Activated CD8-positive, alpha-beta memory T cell treated with anti-CD3 and anti-CD28 coated beads for 1 hour (primary cell): ENCODE measurements around the gene TEX53.

Experiments used
- DNase-seq, 2 donors: peaks; one replicate each; pipeline ENCODE4 v3.0.0-alpha.2; 2020; ENCODE audit warnings: low read depth in 1 of 2; ENCODE audit errors: extremely low read depth in 1 of 2

TEX53 gene

DNA sequence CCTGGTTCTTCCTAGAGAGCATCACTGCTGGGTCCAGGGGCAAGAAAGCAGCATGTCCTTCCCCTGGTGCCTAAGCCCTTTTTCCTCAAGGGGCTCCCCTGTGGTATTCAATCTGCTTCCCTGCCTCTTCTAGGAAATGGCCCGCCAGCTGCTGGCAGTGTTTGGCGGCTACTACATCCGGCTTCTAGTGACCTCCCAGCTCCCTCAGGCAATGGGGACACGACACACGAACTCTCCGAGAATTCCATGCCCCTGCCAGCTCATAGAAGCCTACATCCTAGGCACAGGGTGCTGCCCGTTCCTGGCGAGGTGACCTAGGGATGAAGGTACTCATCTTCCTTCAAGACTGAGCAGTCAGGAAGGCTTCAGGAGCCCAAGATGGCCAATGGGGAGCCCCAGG, 14.6 kb downstream of the TEX53 start:
- DNase-seq, result no peak

DNA sequence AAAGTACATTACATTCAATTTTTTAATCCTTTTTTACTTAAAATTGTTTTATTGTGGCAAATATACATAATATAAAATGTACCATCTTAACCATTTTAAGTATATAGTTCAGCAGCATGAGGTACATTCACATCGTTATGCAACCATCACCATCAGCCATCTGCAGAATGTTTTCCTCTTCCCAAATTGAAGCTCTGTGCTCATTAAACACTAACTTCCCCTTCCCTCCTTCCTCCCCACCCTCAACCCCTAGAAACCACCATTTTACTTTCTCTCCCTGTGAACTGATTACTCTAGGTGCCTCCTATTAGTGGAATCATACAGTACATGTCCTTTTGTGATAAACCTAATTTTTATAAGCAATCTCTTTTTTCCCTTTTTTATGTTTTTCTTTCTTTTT, 15.6 kb downstream of the TEX53 start:
- DNase-seq, result no peak

DNA sequence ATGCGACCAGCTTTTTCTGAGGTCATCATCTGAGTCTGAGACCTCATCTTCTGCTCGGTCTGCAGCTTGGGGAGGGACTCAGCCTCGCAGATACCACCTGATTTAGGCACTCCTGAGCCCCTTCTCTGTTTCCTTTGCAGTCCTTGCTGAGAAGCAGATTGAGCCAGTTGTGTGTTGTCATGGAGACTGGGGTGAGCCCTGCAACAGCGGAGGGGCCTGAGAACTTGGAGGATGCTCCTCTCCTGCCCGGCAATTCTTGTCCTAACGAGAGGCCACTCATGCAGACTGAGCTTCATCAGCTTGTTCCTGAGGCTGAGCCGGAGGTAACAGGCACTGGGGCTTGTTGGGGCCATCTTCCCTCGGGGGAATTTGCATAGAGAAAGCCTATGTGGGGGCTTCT, 19.2 kb downstream of the TEX53 start:
- no peak for DNase-seq

DNA sequence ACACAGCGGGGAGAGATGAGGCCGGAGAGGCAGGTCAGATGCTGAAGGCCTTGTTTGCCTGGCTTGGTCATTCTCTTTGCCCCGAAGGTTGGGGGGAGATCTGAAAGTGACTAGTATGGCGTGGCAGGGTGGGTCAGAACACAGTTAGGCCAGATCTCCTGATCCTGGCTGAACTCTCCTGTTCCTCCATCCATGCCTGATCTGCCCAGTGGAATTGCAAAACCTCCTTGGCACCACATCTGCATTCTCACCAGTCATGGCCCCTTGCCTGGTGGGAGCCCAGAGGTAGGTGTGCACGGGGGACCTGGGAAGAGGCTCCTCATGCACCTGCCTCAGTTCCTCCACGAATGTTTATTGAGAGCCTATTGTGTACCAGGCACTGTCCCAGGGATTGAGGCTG, 23.2 kb downstream of the TEX53 start:
- DNase-seq, result no peak

DNA sequence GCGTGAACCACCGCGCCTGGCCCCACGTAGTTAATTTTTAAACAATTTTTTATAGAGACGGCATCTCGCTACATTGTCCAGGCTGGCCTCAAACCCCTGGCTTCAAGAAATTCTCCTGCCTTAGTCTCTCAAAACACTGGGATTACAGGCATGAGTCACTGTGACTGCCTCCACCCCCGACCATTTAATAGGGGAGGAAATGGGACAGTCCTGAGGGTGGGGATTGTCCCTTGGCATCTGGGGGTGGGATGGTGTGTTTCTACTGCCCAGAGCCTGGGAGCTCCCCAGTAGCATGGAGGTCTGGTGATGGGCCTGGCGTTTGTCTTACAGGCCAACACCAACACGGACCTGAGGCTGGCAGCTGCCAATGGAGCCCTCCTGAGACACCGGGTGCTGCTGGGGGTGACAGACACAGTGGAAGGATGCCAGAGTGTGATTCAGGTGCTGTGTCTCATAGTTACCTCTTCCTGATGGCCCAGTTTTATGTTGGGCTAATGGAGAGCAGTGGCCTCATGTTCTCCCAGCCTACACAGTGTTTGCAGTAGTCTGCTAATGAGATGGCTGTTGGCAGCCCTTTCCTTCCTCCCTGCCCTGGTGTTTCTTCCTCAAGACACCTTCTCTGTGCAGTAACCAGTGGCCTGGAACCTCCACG, 24.0 kb downstream of the TEX53 start:
- DNase-seq, result no peak

DNA sequence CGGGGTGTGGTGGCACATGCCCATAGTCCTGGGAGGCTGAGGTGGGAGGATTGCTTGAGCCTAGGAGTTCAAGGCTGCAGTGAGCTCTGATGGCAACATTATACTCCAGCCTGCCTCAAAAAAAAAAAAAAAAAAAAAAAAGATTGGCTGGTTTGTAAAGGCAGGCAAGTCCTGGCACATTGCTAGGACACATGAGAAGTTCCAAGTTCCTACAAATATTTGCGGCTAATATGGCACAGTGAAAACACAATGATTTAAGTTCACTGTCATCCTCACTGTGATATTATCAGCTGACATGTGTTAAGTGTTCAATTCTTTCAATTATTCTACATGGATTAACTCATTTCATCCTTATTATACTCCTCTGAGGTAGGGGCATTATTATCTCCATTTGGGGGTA, 26.4 kb downstream of the TEX53 start:
- DNase-seq, result no peak

DNA sequence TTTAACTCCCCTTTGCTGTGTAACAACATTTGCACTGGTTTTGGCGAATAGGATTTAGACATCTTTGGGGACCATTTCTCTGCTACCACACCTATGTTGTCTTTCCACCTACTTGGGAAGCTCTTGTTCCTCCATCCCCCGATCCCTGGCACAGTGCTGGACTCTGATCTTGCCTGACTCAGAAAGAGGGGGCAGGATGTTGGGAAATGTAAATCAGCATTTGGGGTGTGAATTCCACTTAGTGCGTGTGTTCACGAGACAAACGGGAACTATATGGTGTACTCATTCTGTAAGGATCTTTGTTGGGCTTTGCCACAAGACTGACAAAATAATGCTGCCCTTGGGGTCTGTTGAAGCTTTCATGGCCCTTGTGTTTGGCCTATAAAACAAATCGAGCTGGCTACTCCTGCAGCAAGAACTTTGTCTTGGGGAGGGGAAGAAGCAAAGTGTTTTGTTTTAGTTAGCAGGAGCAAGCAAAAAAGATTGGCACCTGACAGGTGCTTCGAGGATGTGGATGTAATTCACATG, 28.0 kb downstream of the TEX53 start:
- DNase-seq, result no peak

DNA sequence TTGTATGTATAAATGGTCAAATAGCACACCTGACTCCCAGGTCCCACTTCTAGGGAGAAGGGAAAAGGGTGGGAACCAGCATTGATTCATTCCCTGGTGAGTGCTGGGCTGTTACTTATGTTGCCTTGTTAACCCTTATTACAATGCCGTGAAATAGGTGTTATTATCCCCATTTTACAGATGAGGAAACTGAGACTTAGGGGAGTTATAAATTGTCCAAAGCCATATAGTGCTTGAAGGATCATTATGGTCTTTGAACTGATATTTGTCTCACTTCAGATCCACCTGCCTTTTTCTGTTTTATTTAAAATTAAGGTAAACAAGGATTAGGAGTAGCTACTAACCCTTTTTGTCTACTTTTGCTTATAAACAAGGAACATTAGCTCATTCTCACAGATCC, 30.1 kb downstream of the TEX53 start:
- DNase-seq, result no peak

DNA sequence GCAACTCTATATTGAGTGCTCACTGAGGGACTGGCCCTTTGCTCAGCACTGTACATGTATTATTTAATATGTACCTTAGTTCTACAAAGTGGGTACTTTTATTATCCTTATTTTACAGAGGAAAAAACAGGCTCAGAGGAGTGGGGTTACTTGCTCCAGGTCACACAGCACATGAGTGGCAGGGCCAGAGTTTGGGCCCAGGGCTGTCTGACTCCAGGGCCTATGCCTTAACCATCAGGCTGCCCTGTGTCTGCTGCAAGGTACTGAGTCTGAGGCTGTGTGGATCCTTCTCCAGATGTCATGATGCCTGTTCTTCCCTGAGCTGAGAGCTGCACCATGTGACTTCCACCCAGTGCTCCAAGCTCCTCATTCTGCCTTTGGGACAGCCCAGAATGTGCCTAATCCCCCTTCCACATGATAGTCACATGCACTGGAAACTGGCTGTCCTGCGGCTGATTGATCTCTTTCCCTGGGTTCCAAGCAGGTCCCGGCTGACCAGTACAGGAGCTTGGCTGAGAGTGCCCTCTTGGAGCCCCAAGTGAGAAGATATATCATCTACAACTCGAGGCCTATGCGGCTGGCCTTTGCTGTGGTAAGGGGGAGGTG, 31.1 kb downstream of the TEX53 start:
- no peak for DNase-seq

DNA sequence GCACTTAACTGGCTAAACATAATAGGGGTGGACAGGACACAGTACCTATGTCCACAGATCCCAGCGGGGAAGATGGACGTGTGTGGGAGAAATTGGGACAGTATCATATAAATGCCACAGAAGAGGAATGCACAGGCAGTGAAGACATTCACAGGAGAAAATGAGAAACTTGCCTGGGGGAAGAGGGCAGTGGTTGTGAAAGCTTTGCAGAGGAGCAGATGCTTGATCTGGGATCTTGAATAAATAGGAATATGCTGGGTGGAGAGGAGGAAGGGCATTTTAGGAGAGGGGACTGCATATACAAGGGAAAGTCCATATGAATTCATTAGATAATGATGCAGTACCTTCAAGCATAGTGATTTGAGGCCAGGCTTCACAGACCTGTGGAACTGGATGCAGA, 32.9 kb downstream of the TEX53 start:
- DNase-seq, result no peak

DNA sequence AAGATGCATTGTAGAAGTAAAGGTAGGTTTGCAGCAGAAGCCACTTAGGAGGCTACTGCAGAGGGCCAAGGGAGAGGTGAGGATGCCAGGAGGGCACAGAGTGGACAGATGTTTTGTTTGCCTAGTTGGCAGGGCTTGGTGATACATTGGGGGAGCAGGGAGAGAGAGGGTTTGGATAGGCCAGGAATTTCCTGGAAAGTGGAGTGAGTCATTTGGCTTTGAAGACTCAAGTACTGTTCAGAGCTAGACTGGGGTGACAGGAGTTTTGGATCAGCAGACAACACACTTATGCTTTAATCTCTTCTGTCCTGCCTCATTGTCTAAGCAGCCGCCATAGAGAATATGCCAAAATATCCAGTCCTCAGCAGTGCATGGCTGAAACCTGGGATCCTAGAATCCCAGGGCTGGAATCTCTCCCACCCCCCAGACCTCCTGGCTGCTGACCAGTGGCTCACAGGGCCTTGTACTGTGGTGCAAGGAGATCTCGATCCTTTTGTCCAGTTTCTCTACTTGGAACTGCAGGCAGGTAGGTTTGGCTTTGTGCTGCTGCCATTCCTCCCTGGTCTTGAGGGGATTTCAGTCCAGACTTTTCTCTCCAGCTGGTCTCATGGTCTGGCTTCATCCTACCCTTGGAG, 35.5 kb downstream of the TEX53 start:
- no peak for DNase-seq

DNA sequence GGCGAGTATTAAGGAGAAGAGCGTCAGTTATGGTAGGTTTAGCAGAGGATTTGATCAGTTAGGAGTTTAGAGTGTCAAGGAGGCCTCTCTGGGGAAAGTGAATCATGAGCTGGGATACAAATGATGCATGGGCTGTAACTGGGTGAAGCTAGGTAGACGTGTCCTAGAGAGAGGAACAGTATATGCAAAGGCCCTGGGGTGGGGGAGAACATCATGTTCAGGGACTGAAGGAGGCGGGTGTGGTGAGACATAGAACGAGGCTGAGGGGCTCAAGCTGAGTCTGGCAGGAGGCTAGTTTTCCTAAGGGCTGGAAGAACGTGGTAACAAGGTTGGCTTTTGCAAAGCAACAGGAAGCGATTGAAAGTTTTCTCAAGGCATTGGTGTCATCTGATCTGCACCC, 36.0 kb downstream of the TEX53 start:
- no peak for DNase-seq

DNA sequence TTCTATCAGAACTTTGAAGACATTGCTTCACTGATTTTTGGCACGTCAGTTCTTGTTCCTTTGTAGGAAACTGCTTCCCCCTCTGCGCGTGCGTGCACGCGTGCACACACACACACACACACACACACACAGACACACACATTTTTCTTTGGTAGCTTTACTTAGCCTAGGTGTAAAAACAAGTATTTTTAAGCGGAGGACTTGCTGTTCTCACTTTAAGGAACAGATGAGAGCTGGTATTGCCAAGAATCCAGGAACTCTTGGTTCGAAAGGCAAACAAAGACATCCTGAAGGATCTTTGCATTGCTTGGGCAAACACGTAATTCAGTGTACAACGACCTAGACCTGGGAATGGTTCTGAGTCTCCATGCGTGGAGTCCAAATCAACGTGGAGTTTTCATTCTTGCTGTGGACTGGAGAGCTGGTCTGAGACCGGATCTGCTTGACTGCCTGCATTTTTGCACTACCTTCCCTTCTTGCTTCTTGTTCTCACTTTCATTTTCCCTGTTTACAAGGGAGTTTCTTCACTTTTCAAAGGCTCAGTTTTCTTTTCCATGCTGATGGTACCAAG, 38.3 kb downstream of the TEX53 start:
- no peak for DNase-seq

DNA sequence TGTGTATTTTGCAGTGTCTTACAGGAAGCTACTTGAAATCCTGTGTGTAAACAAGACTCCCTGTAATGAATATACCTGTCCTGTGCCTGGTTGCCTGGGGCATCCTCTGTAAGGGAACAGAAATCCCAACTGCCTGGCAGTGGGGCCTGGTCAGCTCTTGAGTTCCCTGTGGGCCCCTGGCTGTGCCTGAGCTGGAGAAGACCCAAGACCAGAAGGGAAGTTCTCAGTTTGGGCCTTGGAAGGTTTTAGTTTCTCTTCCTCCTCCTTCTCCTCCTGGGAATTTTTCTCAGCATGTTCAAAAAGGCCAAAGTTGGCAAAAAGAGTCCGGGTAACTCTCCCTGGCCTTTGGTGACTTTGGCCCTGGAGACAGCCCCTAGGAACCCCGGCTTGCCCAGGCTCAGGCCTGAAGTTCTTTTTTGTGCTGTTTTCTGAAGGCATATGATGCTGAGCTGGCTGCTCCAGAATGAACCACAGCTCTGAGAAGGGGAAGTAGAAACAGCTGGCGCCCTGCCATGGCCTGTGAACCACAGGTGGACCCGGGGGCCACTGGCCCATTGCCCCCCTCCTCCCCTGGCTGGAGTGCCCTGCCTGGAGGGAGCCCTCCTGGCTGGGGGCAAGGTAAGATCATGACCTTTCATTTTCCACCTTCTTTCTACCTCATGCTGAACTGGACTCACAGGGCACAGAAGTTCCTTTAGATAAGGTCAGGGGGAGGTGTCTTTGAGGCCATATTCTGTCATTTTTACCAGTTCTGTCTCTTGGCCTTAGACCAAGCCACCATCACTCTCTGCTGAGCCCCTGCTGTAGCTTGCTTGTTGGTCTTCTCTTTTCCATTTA, 40.7 kb downstream of the TEX53 start:
- DNase-seq, result no peak

DNA sequence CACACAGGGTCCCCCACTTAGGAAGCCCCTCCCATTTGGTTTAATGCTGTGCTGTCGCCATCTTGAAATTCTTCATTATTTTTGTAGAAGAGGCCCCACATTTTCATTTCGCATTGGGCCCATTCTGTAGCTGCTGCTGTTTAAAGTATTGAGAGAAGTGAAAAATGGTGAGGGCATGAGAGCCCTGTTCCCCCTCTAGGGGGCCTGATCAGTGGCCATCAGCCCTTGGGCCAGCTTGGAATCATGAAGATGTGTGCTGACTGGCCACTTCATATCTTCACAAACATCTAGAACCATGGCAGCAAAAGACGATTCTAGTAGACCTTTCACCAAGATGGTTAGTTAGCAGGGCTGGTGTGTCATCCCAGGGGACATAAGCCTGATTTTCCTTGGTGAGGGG, 43.2 kb downstream of the TEX53 start:
- DNase-seq, result no peak

DNA sequence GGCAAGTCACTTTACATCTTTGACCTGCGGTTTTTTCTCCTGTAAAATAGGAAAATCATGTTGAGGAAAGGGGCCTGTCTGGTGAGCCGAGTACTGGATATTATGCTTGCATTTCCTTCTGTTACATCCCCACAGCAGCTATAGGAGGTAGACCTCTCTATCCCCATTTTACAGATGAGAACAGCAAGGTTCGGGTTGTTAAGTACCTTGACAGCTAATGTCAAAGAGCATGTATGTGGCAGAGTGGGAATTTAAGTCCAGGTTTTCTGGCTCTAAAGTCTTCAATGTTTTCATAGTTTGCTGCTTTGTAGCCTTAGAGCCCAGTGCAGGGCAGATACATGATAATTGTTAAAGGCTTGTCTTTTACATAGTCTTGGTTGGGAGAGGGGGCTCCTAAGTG, 43.7 kb downstream of the TEX53 start:
- no peak for DNase-seq

DNA sequence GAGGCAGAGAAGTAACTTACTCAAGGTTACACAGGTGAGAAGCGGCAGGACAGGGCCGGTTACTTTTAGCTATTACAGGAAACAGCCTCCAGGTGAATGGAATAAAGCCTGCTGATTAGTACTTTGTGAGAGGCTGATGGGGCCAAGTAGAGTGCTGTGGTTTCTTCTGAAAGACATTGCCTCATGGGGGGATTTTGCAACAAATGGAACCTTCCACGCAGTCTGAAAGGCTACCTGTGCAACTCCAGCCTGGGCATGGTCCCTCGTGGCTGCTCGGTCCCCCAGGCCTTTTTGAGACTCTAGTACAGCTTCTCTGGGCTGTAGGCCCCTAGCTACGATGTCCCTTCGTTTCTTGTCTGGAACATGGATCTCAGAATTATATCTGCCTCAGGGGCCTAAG, 44.5 kb downstream of the TEX53 start:
- no peak for DNase-seq

DNA sequence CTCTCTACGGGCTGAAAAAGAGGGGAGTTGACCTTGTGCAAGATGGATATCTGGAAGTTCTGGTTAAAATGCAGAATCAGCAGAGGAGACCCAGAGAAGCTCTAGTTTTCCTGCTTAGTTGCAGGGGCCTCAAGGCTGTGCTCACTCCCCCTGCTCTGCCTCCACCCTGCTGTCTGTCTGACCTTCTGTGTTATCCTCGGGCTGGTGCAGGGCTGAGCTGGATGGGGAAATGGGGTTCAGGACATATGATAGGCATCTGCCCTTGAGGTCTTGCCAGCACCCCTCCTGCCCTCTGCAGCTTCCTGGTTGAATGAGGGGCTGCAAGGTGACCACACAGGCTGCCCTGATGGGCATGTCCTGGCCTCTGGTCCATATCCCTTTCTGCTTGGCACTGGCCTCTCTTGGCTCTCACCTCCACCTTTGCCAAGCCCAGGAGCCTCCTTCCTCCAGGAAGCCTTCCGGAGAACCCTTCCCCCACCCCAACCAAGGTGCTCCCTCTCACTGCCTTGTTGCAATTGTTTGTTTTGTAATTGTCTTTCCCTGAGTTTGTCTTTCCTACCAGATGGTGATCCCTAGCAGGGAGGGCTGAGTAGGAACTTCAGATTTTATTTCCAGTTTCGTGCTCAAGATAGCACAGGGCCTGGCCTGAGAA, 45.2 kb downstream of the TEX53 start:
- DNase-seq, result no peak

DNA sequence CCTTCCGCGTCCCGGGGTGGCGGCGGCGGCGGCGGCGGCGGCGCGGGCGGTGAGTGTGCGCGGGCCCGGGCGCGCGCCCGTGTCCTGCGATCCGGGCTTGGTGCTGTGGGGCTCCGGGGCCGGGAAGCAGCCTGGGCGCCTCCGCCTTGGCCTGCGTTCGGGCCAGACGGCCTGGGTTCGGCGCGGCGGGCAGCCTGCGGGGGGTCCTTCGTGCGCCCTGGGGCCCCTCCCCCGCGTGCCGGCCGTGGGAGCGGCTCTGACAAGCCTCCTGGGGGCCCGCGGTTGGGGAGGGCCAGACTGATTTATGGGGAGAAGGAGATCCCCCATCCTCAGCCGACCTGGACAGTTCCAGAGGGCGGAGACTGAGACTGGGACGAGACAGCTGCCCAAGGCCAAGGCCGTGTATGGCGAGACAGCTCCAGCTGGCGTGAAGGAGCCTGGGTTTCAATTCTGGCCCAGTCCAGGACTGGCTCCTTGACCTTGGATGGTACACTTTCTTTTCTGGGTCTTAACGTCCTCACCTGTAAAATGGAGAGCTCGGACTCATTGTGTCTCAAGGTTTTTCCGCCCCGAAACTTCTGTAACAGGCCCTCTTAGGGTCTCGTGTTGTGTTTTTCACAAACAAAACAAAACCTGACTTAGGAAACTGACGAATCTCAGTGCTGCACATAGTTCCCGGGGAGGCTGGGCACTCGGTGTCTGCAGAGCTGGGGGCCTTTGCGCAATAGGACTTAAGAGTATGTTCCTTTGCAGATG, 45.9 kb downstream of the TEX53 start:
- peak in 1 of 2 donors; percentile 32 for DNase-seq

DNA sequence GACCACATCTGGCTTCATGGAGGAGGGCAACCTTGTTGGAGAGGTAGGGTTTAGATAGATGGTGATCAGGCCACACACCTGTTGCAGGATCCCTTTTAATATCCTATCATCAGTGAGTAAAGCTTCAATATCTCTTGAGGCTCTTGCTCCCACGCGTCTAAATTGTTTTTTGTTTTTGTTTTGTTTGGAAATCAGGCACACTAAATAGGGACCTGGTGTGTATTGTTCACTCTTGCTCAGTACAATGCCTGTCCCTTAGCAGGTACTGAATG, 49.1 kb downstream of the TEX53 start:
- no peak for DNase-seq
